Colonic mucosa (tissue), 4 donors: ENCODE results near the gene TRIO. TPM values are rescaled to one million over a fixed set of nuclear protein-coding genes. Genes with fewer than 3 reads are reported as not detected.

Source experiments
- DNase-seq: peaks from one replicate; pipeline ENCODE4 v3.0.0-alpha.2; 2020
- H3K27ac ChIP-seq: fragments of 200-600 bp; one replicate; pipeline ENCODE4 v1.8.0; 2021
- H3K27me3 ChIP-seq: fragments of 200-600 bp; one replicate; pipeline ENCODE4 v1.8.0; 2021
- H3K36me3 ChIP-seq: fragments of 200-600 bp; one replicate; pipeline ENCODE4 v1.8.0; 2021
- H3K4me1 ChIP-seq: fragments of 200-600 bp; one replicate; pipeline ENCODE4 v1.8.0; 2021; ENCODE audit warnings: mild to moderate bottlenecking
- H3K4me3 ChIP-seq: fragments of 200-600 bp; one replicate; pipeline ENCODE4 v1.8.0; 2021
- H3K9ac ChIP-seq, 2 donors: one replicate each; pipeline ENCODE4 v1.7.0; 2013; ENCODE audit warnings: control low read depth in 2 of 2, low read depth in 2 of 2, low read length in 2 of 2
- H3K9me3 ChIP-seq: fragments of 200-600 bp; one replicate; pipeline ENCODE4 v1.8.0; 2021
- intact Hi-C: fragments of 100-400 bp; cut with DNase I; formaldehyde crosslinking; loops from one replicate; pipeline ENCODE4 v1.14.1; 2022
- total RNA-seq, 2 donors: library from RNA; stranded (reverse); fragmentation: NEBNext Ultra II Directional in 1 of 2; extraction: Animal tissue kit (Norgen Biotek cat#: 25700) in 1 of 2; gene quantifications; one replicate each; pipeline ENCODE4 v1.2.1, GENCODE V29; 2021
- TF ChIP-seq, protein P1 (sequence below): fragments of 200-600 bp; IDR thresholded peaks from one replicate; pipeline ENCODE4 v1.8.0; 2022; ENCODE audit warnings: antibody characterized with exemption, mild to moderate bottlenecking
- donor health status: healthy.
- donor health status: DM: no; HTN: no; CAD: no.
- donor health status: DM: no; HTN: no; CAD: no.

Gene TRIO
- total RNA-seq, 2 donors from 2014 or later: 134 to 138 TPM

DNA sequence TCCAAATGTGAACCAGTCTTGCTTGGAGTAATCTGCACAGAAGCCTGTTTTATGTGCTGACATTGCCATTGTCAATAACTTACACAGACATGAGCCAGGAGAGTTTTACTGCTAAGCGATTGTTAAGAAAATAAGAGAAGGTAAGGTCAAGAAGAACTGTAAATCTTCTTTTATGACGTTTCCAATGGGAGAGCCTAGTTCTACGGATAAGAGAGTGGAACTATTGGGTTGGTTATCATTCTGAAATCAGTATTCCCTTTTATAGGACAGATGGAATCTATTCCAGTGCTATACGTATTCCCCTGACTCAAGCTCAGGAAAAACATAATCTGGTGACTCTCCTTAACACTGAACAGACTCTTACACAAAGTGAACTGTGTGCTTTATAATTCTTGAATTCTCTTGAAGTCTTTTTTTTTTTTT is 300.5 kb downstream of the TRIO start:
- Histone ChIP-seq H3K36me3 (no peaks in the 10 kb centered on the region), H3K9ac (peak overlapping the region; percentile 19 to 22), H3K4me1 (peaks cover 21% of the 10 kb centered on the region), H3K4me3 (no peak overlapping the region), H3K27me3 (no peaks in the 10 kb centered on the region), H3K9me3 (no peaks in the 10 kb centered on the region), H3K27ac (no peak overlapping the region)
- TF ChIP-seq, protein P1, sequence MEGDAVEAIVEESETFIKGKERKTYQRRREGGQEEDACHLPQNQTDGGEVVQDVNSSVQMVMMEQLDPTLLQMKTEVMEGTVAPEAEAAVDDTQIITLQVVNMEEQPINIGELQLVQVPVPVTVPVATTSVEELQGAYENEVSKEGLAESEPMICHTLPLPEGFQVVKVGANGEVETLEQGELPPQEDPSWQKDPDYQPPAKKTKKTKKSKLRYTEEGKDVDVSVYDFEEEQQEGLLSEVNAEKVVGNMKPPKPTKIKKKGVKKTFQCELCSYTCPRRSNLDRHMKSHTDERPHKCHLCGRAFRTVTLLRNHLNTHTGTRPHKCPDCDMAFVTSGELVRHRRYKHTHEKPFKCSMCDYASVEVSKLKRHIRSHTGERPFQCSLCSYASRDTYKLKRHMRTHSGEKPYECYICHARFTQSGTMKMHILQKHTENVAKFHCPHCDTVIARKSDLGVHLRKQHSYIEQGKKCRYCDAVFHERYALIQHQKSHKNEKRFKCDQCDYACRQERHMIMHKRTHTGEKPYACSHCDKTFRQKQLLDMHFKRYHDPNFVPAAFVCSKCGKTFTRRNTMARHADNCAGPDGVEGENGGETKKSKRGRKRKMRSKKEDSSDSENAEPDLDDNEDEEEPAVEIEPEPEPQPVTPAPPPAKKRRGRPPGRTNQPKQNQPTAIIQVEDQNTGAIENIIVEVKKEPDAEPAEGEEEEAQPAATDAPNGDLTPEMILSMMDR: no peak
- intact Hi-C loops: no loop called here
- no peak for DNase-seq

DNA sequence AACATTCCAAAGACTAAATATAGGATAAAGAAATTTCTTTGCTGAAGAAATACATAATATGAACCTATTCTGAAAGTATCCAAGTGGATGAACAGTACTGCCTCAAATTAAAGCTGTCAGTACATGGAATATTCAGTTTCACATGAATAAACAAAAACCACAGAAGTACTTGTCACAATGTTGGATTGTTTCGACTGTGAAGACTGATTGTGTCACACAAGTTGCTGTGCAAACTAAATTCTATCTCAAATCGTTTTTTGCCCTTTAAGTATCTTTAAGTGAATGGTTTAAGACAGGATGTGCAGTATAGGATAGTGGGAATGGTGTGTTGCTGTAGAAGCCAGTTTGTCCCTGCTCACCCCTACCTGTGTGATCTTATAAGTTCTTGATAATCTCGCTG is 301.0 kb downstream of the TRIO start:
- TF ChIP-seq, protein P1: no peak
- Histone ChIP-seq H3K9me3 (no peaks in the 10 kb centered on the region), H3K27me3 (no peaks in the 10 kb centered on the region), H3K9ac (peak overlapping the region in 1 of 2 donors; percentile 32), H3K36me3 (no peaks in the 10 kb centered on the region), H3K4me3 (no peak overlapping the region), H3K4me1 (peaks cover 25% of the 10 kb centered on the region), H3K27ac (no peak overlapping the region)
- no peak for DNase-seq
- intact Hi-C loops: no loop called here

DNA sequence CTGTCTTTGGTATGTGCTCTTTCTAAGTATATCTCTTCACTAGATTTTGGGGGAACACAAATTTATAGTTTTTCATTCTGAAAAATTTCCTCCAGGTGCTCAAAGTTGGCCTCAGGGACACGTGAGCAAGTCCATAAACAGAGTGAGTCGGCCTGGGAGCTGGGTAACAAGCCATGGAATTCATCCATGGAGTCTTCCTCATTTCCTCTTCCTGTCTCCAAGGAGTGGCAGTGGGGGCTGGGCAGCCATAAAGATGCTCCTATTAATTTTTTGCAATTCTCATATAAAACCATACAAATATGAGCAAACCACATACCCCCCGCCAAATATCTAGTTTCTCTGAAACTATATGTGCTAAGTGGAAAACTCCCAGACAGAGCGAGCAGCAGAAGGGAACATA is 301.9 kb downstream of the TRIO start:
- Histone ChIP-seq H3K27me3 (no peaks in the 10 kb centered on the region), H3K27ac (peak overlapping the region; percentile 9), H3K4me1 (peaks cover 25% of the 10 kb centered on the region), H3K36me3 (no peaks in the 10 kb centered on the region), H3K9ac (no peak overlapping the region), H3K9me3 (no peaks in the 10 kb centered on the region), H3K4me3 (no peak overlapping the region)
- DNase-seq: peak; percentile 57
- intact Hi-C loops: no loop called here
- TF ChIP-seq, protein P1: no peak

DNA sequence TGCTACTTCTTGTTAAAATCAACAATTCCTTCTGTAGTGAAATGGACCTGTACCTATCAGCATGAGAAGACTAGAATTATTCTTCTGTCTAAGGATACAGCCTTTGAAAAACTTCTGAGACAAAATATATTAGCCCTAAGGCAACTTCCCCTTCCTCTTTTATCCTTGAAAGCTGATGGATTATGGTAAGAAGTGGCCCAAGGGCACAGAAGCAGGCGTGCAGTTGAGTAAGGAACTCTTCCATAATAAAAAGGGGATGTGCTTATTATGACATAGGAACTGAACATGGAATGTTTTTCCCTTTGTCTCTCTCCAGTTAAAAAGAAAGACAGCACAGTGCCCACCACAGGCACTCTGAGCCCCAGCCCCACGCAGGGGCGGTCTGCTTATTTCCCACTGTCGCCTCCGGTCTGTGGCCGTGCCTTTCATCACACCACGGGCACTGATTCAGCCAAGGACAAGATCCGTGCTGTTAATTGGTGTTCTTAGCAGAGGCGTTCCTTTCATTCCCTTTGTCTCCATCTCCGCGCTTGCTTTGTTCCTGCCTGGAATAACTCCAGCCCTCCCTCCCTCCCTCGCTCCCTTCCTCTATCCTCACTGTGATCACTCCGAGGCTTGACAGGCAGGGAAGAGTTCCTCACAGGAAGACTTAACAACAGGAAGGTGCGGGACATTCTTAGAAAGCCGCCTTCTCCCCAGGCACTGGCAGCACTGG is 302.6 kb downstream of the TRIO start:
- Histone ChIP-seq H3K9me3 (no peaks in the 10 kb centered on the region), H3K4me3 (no peak overlapping the region), H3K9ac (no peak overlapping the region), H3K27ac (peak overlapping the region; percentile 9), H3K36me3 (no peaks in the 10 kb centered on the region), H3K27me3 (no peaks in the 10 kb centered on the region), H3K4me1 (peaks cover 25% of the 10 kb centered on the region)
- TF ChIP-seq, protein P1: no peak
- no peak for DNase-seq
- intact Hi-C loops: no loop called here

DNA sequence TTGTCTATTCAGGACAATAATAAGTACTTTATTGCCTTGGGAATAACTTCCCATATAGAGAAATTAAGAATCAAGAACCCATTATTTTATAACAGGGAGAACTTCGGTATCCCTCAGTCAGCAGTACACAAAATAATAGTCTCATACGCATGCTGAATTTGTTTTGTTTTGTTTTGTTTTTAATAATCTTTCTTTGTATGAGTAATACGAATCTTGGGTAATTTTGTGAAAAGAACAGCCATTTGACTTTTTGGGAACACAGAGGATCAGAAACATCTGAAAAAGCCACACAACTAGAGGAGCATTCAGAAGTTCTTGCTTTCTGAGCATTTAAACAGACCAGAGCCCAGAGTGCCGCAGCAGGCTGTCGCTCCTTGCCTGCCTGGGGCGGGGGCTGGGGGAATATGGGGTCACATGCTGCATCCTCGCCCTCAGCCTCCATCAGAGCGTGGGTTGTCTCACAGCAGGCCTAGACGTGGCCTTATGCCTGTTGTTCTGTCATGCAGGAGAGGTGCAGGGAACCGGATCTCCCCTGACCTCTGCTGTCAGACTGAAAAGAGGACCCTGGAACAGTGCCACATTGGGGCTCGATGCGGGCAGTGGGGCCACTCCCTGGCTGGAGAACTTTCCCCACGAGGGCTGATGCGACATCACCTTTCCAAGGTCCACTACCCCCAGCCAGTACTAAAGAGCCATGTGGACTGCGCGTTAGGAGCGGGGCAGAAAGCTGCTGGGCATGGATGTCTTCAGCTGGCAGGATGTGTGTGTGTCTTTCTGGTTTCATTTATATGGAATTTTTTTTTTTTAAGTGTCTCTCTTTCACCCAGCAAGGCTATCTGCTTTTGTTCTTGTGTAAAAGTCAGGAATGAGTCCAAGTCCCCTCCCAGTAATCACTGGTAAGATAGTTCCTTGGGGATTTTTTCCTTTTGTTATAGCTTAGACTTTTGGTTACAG is 305.1 kb downstream of the TRIO start:
- Histone ChIP-seq H3K4me1 (peaks cover 23% of the 10 kb centered on the region), H3K4me3 (no peak overlapping the region), H3K27me3 (no peaks in the 10 kb centered on the region), H3K9ac (peak overlapping the region in 1 of 2 donors; percentile 29), H3K9me3 (no peaks in the 10 kb centered on the region), H3K36me3 (no peaks in the 10 kb centered on the region), H3K27ac (peak overlapping the region; percentile 41)
- TF ChIP-seq, protein P1: no peak
- intact Hi-C loops: no loop called here
- DNase-seq: peak; percentile 50
